GM13976 (cell line): ENCODE measurements around the gene BAG1.
A peak's percentile ranks its signal among the peaks of the same experiment; 100 is the strongest.

Source experiments
- DNase-seq: peaks from one replicate; pipeline ENCODE4 v3.0.0; 2012; ENCODE audit warnings: low spot score
- in situ Hi-C: fragments of 300-500 bp; cut with MboI; formaldehyde crosslinking; loops from one replicate; pipeline ENCODE4 v1.12.0; 2022; ENCODE audit warnings: low sequenced_read_pairs, mixed read lengths, inconsistent platforms; ENCODE audit not compliant: unreplicated experiment
- TF ChIP-seq, protein P1 (sequence below): IDR thresholded peaks from 2 replicates; pipeline ENCODE4 v1.5.1; 2012; ENCODE audit warnings: borderline replicate concordance, mild to moderate bottlenecking; ENCODE audit not compliant: insufficient read depth; ENCODE audit errors: extremely low read depth, missing control alignments, control extremely low read depth

Gene BAG1

DNA sequence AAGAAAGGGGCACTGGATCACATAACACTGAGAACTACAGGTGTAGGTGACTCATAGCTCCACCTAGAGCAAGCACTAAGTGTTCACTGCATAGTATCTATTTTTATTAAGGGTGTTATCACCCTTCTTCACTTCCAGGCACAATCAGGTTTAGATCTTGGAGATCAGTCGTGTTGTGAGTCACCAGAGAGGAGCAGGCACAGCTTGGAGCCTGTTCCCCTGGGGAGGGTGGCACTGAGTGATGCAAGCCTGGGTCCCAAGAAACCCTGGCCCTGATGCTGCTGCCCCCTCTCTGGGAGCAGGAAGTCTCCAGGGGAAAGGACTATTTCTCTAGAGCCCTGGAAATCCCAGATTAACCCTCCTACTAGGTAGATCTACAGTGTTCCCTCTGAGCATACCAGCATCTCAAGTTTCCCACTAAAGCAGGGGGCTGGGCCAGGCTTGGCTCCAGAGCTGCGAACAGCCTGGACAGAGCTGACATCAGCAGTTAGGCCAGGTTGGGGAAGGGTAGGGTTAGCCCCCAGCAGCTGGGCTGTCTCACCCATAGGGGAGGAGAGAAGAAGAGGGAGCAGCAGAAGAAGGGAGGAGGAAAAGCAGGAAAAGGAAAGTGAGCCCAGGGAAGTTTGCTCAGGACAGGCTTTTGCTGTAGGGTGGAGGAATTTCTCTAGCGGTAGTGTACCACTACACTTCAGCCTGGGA is 52.7 kb downstream of the BAG1 start:
- TF ChIP-seq, protein P1, sequence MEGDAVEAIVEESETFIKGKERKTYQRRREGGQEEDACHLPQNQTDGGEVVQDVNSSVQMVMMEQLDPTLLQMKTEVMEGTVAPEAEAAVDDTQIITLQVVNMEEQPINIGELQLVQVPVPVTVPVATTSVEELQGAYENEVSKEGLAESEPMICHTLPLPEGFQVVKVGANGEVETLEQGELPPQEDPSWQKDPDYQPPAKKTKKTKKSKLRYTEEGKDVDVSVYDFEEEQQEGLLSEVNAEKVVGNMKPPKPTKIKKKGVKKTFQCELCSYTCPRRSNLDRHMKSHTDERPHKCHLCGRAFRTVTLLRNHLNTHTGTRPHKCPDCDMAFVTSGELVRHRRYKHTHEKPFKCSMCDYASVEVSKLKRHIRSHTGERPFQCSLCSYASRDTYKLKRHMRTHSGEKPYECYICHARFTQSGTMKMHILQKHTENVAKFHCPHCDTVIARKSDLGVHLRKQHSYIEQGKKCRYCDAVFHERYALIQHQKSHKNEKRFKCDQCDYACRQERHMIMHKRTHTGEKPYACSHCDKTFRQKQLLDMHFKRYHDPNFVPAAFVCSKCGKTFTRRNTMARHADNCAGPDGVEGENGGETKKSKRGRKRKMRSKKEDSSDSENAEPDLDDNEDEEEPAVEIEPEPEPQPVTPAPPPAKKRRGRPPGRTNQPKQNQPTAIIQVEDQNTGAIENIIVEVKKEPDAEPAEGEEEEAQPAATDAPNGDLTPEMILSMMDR: no peak
- DNase-seq: no peak
- in situ Hi-C loops: no loop called here

GRCh38 chr9:33210006-33210715 is 54.3 kb downstream of the BAG1 start:
- no peak for DNase-seq
- in situ Hi-C loops: no loop called here
- TF ChIP-seq, protein P1: no peak

DNA sequence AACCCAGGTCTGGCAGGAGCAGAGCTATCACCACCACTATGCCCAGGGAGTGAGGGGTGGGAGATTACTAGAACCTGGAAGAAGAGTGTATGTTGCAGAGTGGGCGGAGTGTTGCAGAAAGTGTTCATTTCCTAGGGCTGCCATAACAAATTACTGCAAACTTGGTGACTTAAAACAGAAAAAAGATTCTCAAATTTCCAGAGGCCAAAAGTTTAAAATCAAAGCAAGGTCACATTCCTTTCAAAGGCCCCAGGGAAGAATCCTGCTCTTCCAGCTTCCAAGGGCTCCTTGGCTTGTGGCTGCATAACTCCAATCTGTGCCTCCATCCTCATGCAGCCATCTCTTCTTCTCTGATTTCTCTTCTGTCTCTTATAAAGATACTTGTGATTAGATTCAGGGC is 55.1 kb downstream of the BAG1 start:
- TF ChIP-seq, protein P1: no peak
- in situ Hi-C loops: no loop called here
- no peak for DNase-seq

DNA sequence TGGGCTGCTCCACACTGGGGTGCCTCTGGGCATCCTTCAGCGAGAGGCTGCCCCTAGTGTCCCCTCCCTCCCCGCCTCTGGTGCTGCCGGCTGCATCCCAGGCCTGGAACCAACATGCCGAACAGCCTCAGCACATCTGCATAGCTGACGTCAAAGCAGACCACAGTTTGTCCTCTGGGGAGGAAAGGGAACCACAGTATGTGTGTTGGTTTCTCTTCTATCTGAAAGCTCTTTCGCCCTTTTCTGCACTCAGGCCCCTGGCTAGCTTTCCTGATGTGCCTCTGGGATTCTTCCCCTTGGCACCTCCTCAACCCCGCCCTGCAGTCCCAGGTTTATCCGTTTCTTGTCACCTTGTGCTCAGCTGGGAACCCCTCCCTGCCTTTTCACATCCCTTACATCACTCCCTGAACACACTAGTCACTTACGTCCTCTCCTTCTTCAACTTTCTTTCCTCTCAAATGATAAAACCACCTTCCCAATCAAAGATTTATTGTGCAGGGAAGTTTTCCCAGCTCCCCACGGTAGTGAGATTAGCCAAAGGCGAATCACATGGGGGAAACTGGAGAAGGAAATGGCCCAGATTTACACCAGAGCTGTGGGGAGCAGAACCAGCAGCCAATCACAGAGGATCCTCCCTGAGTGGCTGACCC is 61.8 kb downstream of the BAG1 start:
- in situ Hi-C loops: no loop called here
- TF ChIP-seq, protein P1: no peak
- DNase-seq: peak; percentile 78
